Thyroid gland (tissue), 4 donors: Measurements from ENCODE around the gene MAFG.

Source experiments
- POLR2A ChIP-seq, 2 donors: fragments of 450-650 bp; IDR thresholded peaks; one replicate each; pipeline ENCODE4 v1.6.1; 2017; ENCODE audit warnings: antibody characterized with exemption in 2 of 2, mild to moderate bottlenecking in 2 of 2, moderate library complexity in 1 of 2
- TF ChIP-seq, protein P1 (sequence below), 6 experiments: fragments of 200-600 bp in 3 of 6; fragments of 450-650 bp in 3 of 6; sonication (generic) in 3 of 6; IDR thresholded peaks; one replicate each; pipeline ENCODE4 v1.5.1; 2016 to 2019; ENCODE audit warnings: antibody characterized with exemption in 6 of 6, mild to moderate bottlenecking in 2 of 6, inconsistent platforms in 1 of 6, moderate library complexity in 1 of 6

GRCh38 chr17:81940538-81941483 lies 13.3 kb upstream of the MAFG start:
- TF ChIP-seq, protein P1, sequence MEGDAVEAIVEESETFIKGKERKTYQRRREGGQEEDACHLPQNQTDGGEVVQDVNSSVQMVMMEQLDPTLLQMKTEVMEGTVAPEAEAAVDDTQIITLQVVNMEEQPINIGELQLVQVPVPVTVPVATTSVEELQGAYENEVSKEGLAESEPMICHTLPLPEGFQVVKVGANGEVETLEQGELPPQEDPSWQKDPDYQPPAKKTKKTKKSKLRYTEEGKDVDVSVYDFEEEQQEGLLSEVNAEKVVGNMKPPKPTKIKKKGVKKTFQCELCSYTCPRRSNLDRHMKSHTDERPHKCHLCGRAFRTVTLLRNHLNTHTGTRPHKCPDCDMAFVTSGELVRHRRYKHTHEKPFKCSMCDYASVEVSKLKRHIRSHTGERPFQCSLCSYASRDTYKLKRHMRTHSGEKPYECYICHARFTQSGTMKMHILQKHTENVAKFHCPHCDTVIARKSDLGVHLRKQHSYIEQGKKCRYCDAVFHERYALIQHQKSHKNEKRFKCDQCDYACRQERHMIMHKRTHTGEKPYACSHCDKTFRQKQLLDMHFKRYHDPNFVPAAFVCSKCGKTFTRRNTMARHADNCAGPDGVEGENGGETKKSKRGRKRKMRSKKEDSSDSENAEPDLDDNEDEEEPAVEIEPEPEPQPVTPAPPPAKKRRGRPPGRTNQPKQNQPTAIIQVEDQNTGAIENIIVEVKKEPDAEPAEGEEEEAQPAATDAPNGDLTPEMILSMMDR (IDR thresholded peaks at IDR 0.05): no peak
- TF ChIP-seq POLR2A (IDR thresholded peaks at IDR 0.05): no peak
